Natural killer cell (primary cell): ENCODE results near the gene RAB1A. TPM values are rescaled to one million over a fixed set of nuclear protein-coding genes. Genes with fewer than 3 reads are reported as not detected.

ENCODE experiments used
- ATAC-seq, 3 donors: fragments of 150-1000 bp in 2 of 3; fragments of 200-7000 bp in 1 of 3; cut with Tn5 transposase; 1 replicate in 1 of 3; 2 replicates in 2 of 3; pipeline ENCODE4 v1.10.0; 2021; ENCODE audit warnings: mild to moderate bottlenecking in 2 of 3, moderate library complexity in 2 of 3
- DNase-seq, 2 donors: peaks; one replicate each; pipeline versions ENCODE4 v3.0.0 to v3.0.0-alpha.2; 2013 to 2021; ENCODE audit warnings: mixed read lengths in 1 of 2
- H3K27ac ChIP-seq: one replicate; pipeline ENCODE4 v1.5.1; 2013; ENCODE audit warnings: mild to moderate bottlenecking, low read length
- H3K27me3 ChIP-seq: one replicate; pipeline ENCODE4 v1.6.1; 2013; ENCODE audit warnings: low read length; ENCODE audit not compliant: control insufficient read depth, insufficient read depth
- H3K36me3 ChIP-seq: one replicate; pipeline ENCODE4 v1.6.1; 2013; ENCODE audit warnings: low read length; ENCODE audit not compliant: control insufficient read depth, insufficient read depth
- H3K4me1 ChIP-seq: one replicate; pipeline ENCODE4 v1.6.1; 2013; ENCODE audit warnings: low read length; ENCODE audit not compliant: control insufficient read depth, insufficient read depth
- H3K4me3 ChIP-seq: one replicate; pipeline ENCODE4 v1.5.1; 2013; ENCODE audit warnings: low read length
- H3K9me3 ChIP-seq: one replicate; pipeline ENCODE4 v1.6.1; 2013; ENCODE audit warnings: low read length; ENCODE audit not compliant: control insufficient read depth, insufficient read depth
- H3K27ac Mint-ChIP-seq, 2 donors: one replicate each; pipeline ENCODE4 v1.8.0; 2022; ENCODE audit warnings: mild to moderate bottlenecking in 2 of 2, mixed read lengths in 2 of 2, moderate library complexity in 1 of 2
- H3K27me3 Mint-ChIP-seq, 2 donors: one replicate each; pipeline ENCODE4 v1.8.0; 2022; ENCODE audit warnings: low read depth in 2 of 2, mixed read lengths in 2 of 2
- H3K36me3 Mint-ChIP-seq: one replicate; pipeline ENCODE4 v1.8.0; 2022; ENCODE audit warnings: mixed read lengths
- H3K4me1 Mint-ChIP-seq, 2 donors: one replicate each; pipeline ENCODE4 v1.8.0; 2022; ENCODE audit warnings: mixed read lengths in 2 of 2
- H3K4me3 Mint-ChIP-seq: one replicate; pipeline ENCODE4 v1.8.0; 2022; ENCODE audit warnings: mild to moderate bottlenecking, moderate library complexity, mixed read lengths
- H3K9me3 Mint-ChIP-seq, 2 donors: one replicate each; pipeline ENCODE4 v1.8.0; 2022; ENCODE audit warnings: mixed read lengths in 2 of 2
- WGBS: methylation state at CpG from one replicate; pipeline ENCODE4 v1.1.7; 2013; ENCODE audit warnings: missing lambda C conversion rate; ENCODE audit not compliant: insufficient coverage; 5-methylcytosine and 5-hydroxymethylcytosine counted together
- intact Hi-C: fragments of 100-400 bp; cut with micrococcal nuclease; formaldehyde crosslinking; loops from one replicate; pipeline ENCODE4 v1.14.2; 2022
- total RNA-seq, 4 donors: library from RNA; stranded (reverse); fragments of 120-200 nt in 1 of 4; gene quantifications; one replicate each; pipeline versions ENCODE4 v1.2.3 to v1.2.4, GENCODE V29; 2013 to 2022
- TF ChIP-seq, protein P1 (sequence below): fragments of 200-600 bp; IDR thresholded peaks from one replicate; pipeline ENCODE4 v1.8.0; 2022; ENCODE audit warnings: antibody characterized with exemption

RAB1A gene
- total RNA-seq, 3 donors from 2014 or later (not counting 1 experiment from before 2014, with no cell fraction given): 83.5 to 101 (median 93.6) TPM

DNA sequence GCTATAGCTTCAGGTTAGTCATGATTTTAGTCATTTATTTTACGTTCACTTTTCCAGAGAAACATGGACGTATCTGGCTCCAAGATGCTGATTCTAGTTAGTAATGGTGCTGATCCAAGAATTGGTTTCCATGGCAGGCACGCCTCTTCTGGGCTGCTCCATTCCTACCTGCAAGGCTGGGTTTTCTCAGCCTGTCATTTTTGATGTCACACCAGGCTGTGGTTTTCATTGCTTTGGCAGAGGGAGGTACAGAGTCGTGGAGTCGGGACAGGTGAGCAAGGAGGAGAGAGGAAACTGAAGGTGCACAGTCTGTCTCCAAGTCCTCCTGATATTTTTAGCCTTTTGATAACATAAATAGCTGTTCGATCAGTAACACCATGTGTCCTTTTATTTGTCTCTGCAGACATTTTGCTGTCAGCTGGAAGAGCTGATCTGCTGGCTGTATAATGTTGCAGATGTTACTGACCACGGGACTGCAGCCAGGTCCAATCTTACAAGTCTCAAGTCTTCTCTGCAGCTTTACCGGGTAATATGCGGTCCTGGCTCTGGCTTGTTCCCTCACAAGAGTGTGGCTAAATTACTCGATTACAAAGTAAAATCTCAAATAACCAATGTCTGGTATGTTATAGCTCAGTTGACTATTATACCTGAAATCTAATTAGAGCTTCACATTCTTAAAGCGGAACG is 55.9 kb downstream of the RAB1A start:
- no peaks in the 10 kb centered on the region for H3K27me3 ChIP-seq
- H3K36me3 ChIP-seq: peaks cover 41% of the 10 kb centered on the region
- H3K9me3 ChIP-seq: no peaks in the 10 kb centered on the region
- H3K4me3 ChIP-seq: no peak overlapping the region
- Mint-ChIP-seq H3K4me1 (peaks cover 0 to 8% of the 10 kb centered on the region in 2 donors), H3K27me3 (no peaks in the 10 kb centered on the region), H3K9me3 (no peaks in the 10 kb centered on the region), H3K4me3 (no peak overlapping the region), H3K36me3 (no peaks in the 10 kb centered on the region), H3K27ac (peak overlapping the region in 1 of 2 donors; percentile 15)
- no peak overlapping the region for H3K27ac ChIP-seq
- no peak for ATAC-seq
- WGBS: 90% methylated on average over 9 of the region's 12 CpGs
- H3K4me1 ChIP-seq: peaks cover 4% of the 10 kb centered on the region
- TF ChIP-seq, protein P1, sequence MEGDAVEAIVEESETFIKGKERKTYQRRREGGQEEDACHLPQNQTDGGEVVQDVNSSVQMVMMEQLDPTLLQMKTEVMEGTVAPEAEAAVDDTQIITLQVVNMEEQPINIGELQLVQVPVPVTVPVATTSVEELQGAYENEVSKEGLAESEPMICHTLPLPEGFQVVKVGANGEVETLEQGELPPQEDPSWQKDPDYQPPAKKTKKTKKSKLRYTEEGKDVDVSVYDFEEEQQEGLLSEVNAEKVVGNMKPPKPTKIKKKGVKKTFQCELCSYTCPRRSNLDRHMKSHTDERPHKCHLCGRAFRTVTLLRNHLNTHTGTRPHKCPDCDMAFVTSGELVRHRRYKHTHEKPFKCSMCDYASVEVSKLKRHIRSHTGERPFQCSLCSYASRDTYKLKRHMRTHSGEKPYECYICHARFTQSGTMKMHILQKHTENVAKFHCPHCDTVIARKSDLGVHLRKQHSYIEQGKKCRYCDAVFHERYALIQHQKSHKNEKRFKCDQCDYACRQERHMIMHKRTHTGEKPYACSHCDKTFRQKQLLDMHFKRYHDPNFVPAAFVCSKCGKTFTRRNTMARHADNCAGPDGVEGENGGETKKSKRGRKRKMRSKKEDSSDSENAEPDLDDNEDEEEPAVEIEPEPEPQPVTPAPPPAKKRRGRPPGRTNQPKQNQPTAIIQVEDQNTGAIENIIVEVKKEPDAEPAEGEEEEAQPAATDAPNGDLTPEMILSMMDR: no peak
- no peak for DNase-seq
- intact Hi-C loops: no loop called here

DNA sequence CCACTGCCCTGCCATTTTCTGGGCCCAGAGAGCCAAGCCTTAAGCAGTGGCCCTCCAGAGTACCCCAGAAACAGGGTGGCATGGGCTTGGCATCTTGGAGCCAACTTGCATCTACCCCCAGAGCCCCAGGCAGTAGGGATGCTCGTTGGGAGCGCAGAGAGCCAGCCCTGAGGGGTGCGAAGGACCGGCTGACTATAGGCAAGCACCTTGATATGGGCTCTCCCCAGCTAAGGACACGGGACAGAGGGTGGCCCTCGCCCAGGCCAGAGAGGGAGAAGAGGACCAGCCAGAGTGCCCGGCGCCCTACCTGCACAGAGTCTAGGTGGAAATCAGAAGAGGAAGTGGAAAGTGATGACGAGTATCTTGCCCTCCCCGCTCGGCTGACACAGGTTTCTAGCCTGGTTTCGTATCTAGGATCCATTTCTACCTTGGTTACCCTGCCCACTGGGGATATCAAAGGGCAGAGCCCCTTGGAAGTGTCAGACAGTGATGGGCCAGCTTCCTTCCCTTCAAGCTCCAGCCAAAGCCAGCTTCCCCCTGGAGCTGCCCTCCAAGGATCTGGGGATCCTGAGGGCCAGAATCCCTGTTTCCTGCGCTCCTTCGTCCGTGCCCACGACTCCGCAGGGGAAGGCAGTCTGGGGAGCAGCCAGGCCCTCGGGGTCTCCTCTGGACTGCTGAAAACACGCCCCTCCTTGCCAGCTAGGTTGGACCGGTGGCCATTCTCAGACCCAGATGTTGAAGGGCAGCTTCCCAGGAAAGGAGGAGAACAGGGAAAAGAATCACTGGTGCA is 57.5 kb downstream of the RAB1A start:
- no peaks in the 10 kb centered on the region for H3K27me3 Mint-ChIP-seq
- TF ChIP-seq, protein P1: no peak
- H3K9me3 ChIP-seq: no peaks in the 10 kb centered on the region
- WGBS: 90% methylated on average over 20 of the region's 20 CpGs
- no peaks in the 10 kb centered on the region for H3K36me3 Mint-ChIP-seq
- DNase-seq (no peak), ATAC-seq (no peak)
- H3K9me3 Mint-ChIP-seq: no peaks in the 10 kb centered on the region
- H3K27ac Mint-ChIP-seq: peak overlapping the region; percentile 14 to 22
- no peak overlapping the region for H3K4me3 Mint-ChIP-seq
- peaks cover 13 to 20% of the 10 kb centered on the region in 2 donors for H3K4me1 Mint-ChIP-seq
- H3K4me1 ChIP-seq: peaks cover 15% of the 10 kb centered on the region
- no peak overlapping the region for H3K4me3 ChIP-seq
- intact Hi-C loops: no loop called here
- peaks cover 30% of the 10 kb centered on the region for H3K36me3 ChIP-seq
- no peaks in the 10 kb centered on the region for H3K27me3 ChIP-seq
- H3K27ac ChIP-seq: no peak overlapping the region

DNA sequence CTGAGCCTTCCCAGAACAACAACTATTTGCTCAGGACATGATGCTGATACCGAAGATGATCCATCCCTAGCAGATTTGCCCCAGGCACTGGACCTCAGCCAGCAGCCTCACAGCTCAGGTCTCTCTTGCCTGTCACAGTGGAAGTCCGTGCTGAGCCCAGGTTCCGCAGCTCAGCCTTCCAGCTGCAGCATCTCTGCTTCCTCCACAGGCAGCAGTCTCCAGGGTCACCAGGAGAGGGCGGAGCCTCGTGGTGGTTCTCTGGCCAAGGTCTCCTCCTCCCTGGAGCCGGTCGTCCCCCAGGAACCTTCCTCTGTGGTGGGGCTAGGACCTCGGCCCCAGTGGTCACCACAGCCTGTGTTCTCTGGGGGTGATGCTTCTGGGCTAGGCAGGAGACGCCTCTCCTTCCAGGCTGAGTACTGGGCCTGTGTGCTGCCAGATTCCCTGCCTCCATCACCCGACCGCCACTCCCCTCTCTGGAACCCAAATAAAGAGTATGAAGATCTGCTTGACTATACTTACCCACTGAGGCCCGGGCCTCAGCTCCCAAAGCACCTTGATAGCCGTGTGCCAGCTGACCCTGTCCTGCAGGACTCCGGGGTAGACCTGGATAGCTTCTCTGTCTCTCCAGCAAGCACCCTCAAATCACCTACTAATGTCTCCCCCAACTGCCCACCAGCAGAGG is 58.3 kb downstream of the RAB1A start:
- Histone ChIP-seq H3K4me3 (no peak overlapping the region), H3K36me3 (peaks cover 28% of the 10 kb centered on the region), H3K27me3 (no peaks in the 10 kb centered on the region), H3K4me1 (peaks cover 15% of the 10 kb centered on the region), H3K9me3 (no peaks in the 10 kb centered on the region), H3K27ac (no peak overlapping the region)
- Mint-ChIP-seq H3K4me1 (peaks cover 14 to 21% of the 10 kb centered on the region in 2 donors), H3K36me3 (no peaks in the 10 kb centered on the region), H3K9me3 (no peaks in the 10 kb centered on the region), H3K4me3 (no peak overlapping the region), H3K27ac (no peak overlapping the region), H3K27me3 (no peaks in the 10 kb centered on the region)
- WGBS: 91% methylated on average over 14 of the region's 14 CpGs
- intact Hi-C loops: no loop called here
- no peak for ATAC-seq
- DNase-seq: no peak
- TF ChIP-seq, protein P1: no peak
